SK-N-SH (cell line): Measurements from ENCODE around the gene RXFP3. TPM values are rescaled to one million over a fixed set of nuclear protein-coding genes. Genes with fewer than 3 reads are reported as not detected.

Experiments used
- CTCF ChIA-PET: fragments of 300-600, 350-600 bp; formaldehyde crosslinking; extraction: SDS; loops from one replicate; lab custom pipeline; 2021; lab: Yijun Ruan, JAX
- POLR2A ChIA-PET: fragments of 350-600 bp; sonication (Branson Sonifier 250); formaldehyde crosslinking; extraction: SDS; loops from one replicate; lab custom pipeline; 2020; ENCODE audit warnings: antibody characterized with exemption, inconsistent platforms; lab: Yijun Ruan, JAX
- DNase-seq: peaks from one replicate; pipeline ENCODE4 v3.0.0; 2012
- H2AFZ ChIP-seq: fragments of 200-600 bp; sonication (generic); 2 replicates; pipeline ENCODE4 v1.8.1; 2016; ENCODE audit warnings: antibody characterized with exemption, mild to moderate bottlenecking, low read depth
- H3F3A ChIP-seq: fragments of 200-600 bp; sonication (generic); replicated peaks from 2 replicates; pipeline ENCODE3; 2016; ENCODE audit warnings: antibody characterized with exemption, mild to moderate bottlenecking; ENCODE audit not compliant: insufficient read depth
- H3K27ac ChIP-seq, 2 experiments: fragments of 200-500 bp in 1 of 2; fragments of 200-600 bp in 1 of 2; sonication (Bioruptor generic) in 1 of 2; sonication (generic), shearing (Covaris generic) in 1 of 2; 2 replicates each; pipeline versions ENCODE4 v1.5.1 to v1.6.1; 2014 to 2016; ENCODE audit warnings: low read depth in 2 of 2, inconsistent platforms in 1 of 2, low read length in 1 of 2, mild to moderate bottlenecking in 1 of 2, mixed read lengths in 1 of 2
- H3K27me3 ChIP-seq: fragments of 200-600 bp; sonication (generic), shearing (Covaris generic); 2 replicates; pipeline ENCODE4 v1.6.1; 2016; ENCODE audit warnings: mixed run types; ENCODE audit not compliant: insufficient read depth
- H3K36me3 ChIP-seq, 2 experiments: fragments of 200-500 bp in 1 of 2; fragments of 200-600 bp in 1 of 2; sonication (Bioruptor generic) in 1 of 2; sonication (generic) in 1 of 2; replicated peaks in 1 of 2; 2 replicates each; pipeline versions ENCODE3 to v1.5.1; 2014 to 2016; ENCODE audit warnings: low read length in 1 of 2, mild to moderate bottlenecking in 1 of 2; ENCODE audit not compliant: insufficient read depth in 2 of 2, control insufficient read depth in 1 of 2
- H3K4me1 ChIP-seq, 2 experiments: fragments of 200-500 bp in 1 of 2; fragments of 200-600 bp in 1 of 2; sonication (Bioruptor generic) in 1 of 2; sonication (generic), shearing (Covaris generic) in 1 of 2; 2 replicates each; pipeline versions ENCODE4 v1.5.1 to v1.6.1; 2014 to 2016; ENCODE audit warnings: low read depth in 1 of 2, low read length in 1 of 2, mixed run types in 1 of 2; ENCODE audit not compliant: insufficient read depth in 2 of 2, control insufficient read depth in 1 of 2
- H3K4me2 ChIP-seq: fragments of 200-600 bp; sonication (generic), shearing (Covaris generic); 2 replicates; pipeline ENCODE4 v1.6.1; 2017; ENCODE audit warnings: mixed run types
- H3K4me3 ChIP-seq, 2 experiments: fragments of 200-500 bp in 1 of 2; fragments of 200-600 bp in 1 of 2; sonication (Bioruptor generic) in 1 of 2; sonication (generic), shearing (Covaris generic) in 1 of 2; 2 replicates each; pipeline versions ENCODE4 v1.5.1 to v1.8.1; 2014 to 2016; ENCODE audit warnings: low read depth in 2 of 2, inconsistent platforms in 1 of 2, low read length in 1 of 2, mild to moderate bottlenecking in 1 of 2, mixed read lengths in 1 of 2, moderate library complexity in 1 of 2
- H3K79me2 ChIP-seq: fragments of 200-600 bp; sonication (generic); 2 replicates; pipeline ENCODE4 v1.8.1; 2017; ENCODE audit warnings: mild to moderate bottlenecking; ENCODE audit not compliant: insufficient read depth
- H3K9ac ChIP-seq: fragments of 200-600 bp; sonication (generic); 2 replicates; pipeline ENCODE4 v1.6.1; 2017; ENCODE audit warnings: mixed run types
- H3K9me2 ChIP-seq: fragments of 200-600 bp; sonication (generic); 2 replicates; pipeline ENCODE4 v1.6.1; 2017; ENCODE audit warnings: mixed run types
- H3K9me3 ChIP-seq: fragments of 200-600 bp; sonication (generic); 2 replicates; pipeline ENCODE4 v1.6.1; 2017; ENCODE audit warnings: mixed run types, mild to moderate bottlenecking, moderate library complexity
- H4K20me1 ChIP-seq: fragments of 200-600 bp; sonication (generic); 2 replicates; pipeline ENCODE4 v1.6.1; 2017; ENCODE audit warnings: mild to moderate bottlenecking, mixed run types; ENCODE audit not compliant: insufficient read depth
- CTCF ChIP-seq: fragments of 200-600 bp; sonication (generic); IDR thresholded peaks from 2 replicates; pipeline ENCODE4 v1.6.1; 2017; ENCODE audit warnings: antibody characterized with exemption, mild to moderate bottlenecking, moderate library complexity
- EZH2phosphoT487 ChIP-seq: fragments of 200-600 bp; sonication (generic); IDR thresholded peaks from 2 replicates; pipeline ENCODE4 v1.6.1; 2017; ENCODE audit warnings: low read depth, mixed run types, mild to moderate bottlenecking, antibody characterized with exemption, moderate library complexity, borderline replicate concordance
- FOXM1 ChIP-seq: IDR thresholded peaks from 2 replicates; pipeline ENCODE4 v1.4.0; 2012; ENCODE audit warnings: low read depth, mild to moderate bottlenecking
- GATA2 ChIP-seq: sonication (generic); formaldehyde crosslinking; IDR thresholded peaks from 2 replicates; pipeline ENCODE4 v1.5.0; 2020; ENCODE audit warnings: mild to moderate bottlenecking, missing genetic modification reagents
- IRF3 ChIP-seq: fragments of 150-350 bp; IDR thresholded peaks from 2 replicates; pipeline ENCODE4 v1.6.1; 2016; ENCODE audit warnings: mild to moderate bottlenecking, low read depth, low read length
- JUND ChIP-seq: IDR thresholded peaks from 2 replicates; pipeline ENCODE4 v1.4.0; 2012
- MAX ChIP-seq: IDR thresholded peaks from 2 replicates; pipeline ENCODE4 v1.4.0; 2012; ENCODE audit warnings: low read depth
- POLR2AphosphoS5 ChIP-seq: IDR thresholded peaks from 2 replicates; pipeline ENCODE4 v1.6.1; 2012; ENCODE audit warnings: low read depth, low read length
- RCOR1 ChIP-seq: fragments of 150-350 bp; IDR thresholded peaks from 2 replicates; pipeline ENCODE4 v1.6.1; 2017; ENCODE audit warnings: antibody characterized with exemption, low read length
- RFX5 ChIP-seq: IDR thresholded peaks from 2 replicates; pipeline ENCODE4 v1.6.1; 2012; ENCODE audit warnings: mild to moderate bottlenecking, improper control_type of control experiment, low read length
- TEAD4 ChIP-seq: IDR thresholded peaks from 2 replicates; pipeline ENCODE4 v1.4.0; 2012; ENCODE audit warnings: mild to moderate bottlenecking, borderline replicate concordance; ENCODE audit not compliant: insufficient read depth
- USF1 ChIP-seq: IDR thresholded peaks from 2 replicates; pipeline ENCODE4 v1.4.0; 2012; ENCODE audit warnings: low read depth, borderline replicate concordance
- YY1 ChIP-seq: IDR thresholded peaks from 2 replicates; pipeline ENCODE4 v1.4.0; 2012; ENCODE audit warnings: low read depth, mild to moderate bottlenecking
- ZBTB33 ChIP-seq: IDR thresholded peaks from 2 replicates; pipeline ENCODE4 v1.4.0; 2012; ENCODE audit warnings: low read depth, borderline replicate concordance
- WGBS: methylation state at CpG from one replicate; pipeline ENCODE4 v1.1.6; 2017; ENCODE audit warnings: low lambda C conversion rate; 5-methylcytosine and 5-hydroxymethylcytosine counted together
- polyA plus RNA-seq, 3 experiments: library from polyadenylated mRNA; depleted of rRNA; stranded (reverse); fragments of >200 nt; gene quantifications; 2 replicates each; pipeline ENCODE4 v1.2.3, GENCODE V29; 2012

Gene RXFP3
- polyA plus RNA-seq, 1 of the 3 experiments (the other 2 are of a cell fraction): not detected

GRCh38 chr5:33964132-33964700, 28.0 kb downstream of the RXFP3 start:
- H3K79me2 ChIP-seq: no peaks in the 10 kb centered on the region
- POLR2A ChIA-PET: no interaction called here
- CTCF ChIA-PET: no interaction called here

More at GRCh38 chr5:33964132-33964700, 28.0 kb downstream of the RXFP3 start:
- Histone ChIP-seq H3K36me3 (no peaks in the 10 kb centered on the region), H3K4me3 (no peak overlapping the region), H3K27me3 (no peaks in the 10 kb centered on the region; the same call in 1 of the 2 replicates), H3K9ac (no peak overlapping the region), H3K4me1 (peaks cover 0 to 7% of the 10 kb centered on the region in 2 experiments; a peak in 1 of 4 replicates), H3F3A (no peaks in the 10 kb centered on the region), H4K20me1 (no peaks in the 10 kb centered on the region), H3K27ac (no peak overlapping the region), H3K9me2 (no peaks in the 10 kb centered on the region), H3K4me2 (no peak overlapping the region), H2AFZ (no peak overlapping the region), H3K9me3 (no peaks in the 10 kb centered on the region)
- 78% methylated on average over 2 of the region's 2 CpGs for WGBS
- no peak for TF ChIP-seq YY1
- no peak for TF ChIP-seq GATA2
- no peak for TF ChIP-seq RFX5
- no peak for TF ChIP-seq POLR2AphosphoS5
- no peak for TF ChIP-seq RCOR1
- TF ChIP-seq EZH2phosphoT487: no peak
- no peak for TF ChIP-seq ZBTB33
- no peak for TF ChIP-seq TEAD4
- TF ChIP-seq FOXM1: no peak
- no peak for TF ChIP-seq MAX
- no peak for TF ChIP-seq USF1
- TF ChIP-seq JUND: no peak
- no peak for TF ChIP-seq CTCF
- no peak for TF ChIP-seq IRF3
- no peak for DNase-seq
